HG03025 (cell line): ENCODE data around the gene FYTTD1.
A peak's percentile ranks its signal among the peaks of the same experiment; 100 is the strongest.
"Not testable (repeated sequence)": the region's sequence is repeated elsewhere in the genome, so short reads cannot be mapped to it uniquely, and the experiment has no call there.

Experiments
- ATAC-seq: cut with Tn5 transposase; IDR thresholded peaks from one replicate; pipeline ENCODE4 v1.9.1; 2021; ENCODE audit warnings: mild to moderate bottlenecking, moderate library complexity; ENCODE audit not compliant: unreplicated experiment, low FRiP score

FYTTD1 gene, protein sequence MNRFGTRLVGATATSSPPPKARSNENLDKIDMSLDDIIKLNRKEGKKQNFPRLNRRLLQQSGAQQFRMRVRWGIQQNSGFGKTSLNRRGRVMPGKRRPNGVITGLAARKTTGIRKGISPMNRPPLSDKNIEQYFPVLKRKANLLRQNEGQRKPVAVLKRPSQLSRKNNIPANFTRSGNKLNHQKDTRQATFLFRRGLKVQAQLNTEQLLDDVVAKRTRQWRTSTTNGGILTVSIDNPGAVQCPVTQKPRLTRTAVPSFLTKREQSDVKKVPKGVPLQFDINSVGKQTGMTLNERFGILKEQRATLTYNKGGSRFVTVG

DNA sequence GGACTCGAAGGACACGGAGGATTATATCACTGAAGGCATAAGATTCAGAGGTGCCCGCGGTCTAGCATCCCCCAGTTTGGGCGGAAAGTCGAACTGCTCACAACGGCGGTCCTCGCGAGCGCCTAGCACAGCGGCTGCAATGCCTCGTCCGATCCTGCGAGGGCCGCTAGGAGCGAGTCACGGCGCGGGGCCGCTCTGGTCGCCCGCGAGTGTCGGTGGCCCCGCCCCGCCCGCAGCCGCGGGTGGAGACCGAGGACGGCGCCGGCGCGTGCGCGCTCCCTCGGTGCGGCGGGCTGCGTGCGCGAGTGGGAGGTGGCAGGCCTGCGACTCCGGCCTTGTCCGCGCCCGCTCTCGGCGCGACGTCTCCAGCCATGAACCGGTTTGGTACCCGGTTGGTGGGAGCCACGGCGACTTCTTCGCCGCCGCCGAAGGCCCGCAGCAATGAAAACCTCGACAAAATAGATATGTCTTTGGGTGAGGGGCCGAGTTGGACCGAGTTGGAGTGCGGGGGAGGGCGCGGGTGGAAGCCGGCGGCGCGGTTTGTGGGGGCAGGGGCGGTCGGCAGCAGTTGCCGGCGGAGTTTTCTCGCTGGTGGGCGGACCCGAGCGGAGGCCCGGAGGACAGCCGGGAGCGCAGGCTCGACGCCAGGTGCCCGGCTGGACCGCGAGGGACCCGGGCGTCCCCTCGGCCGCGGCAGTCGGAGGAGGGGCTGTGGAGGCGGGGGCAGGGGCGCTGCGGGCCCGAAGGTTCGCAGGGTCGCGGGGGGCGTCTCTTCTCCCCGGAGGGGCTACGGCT lies at the start of gene FYTTD1:
Gene FYTTD1 (plus strand): TSS at position 283 of the 795 bp plus-strand sequence. CDS start 89 bp downstream, at position 372.
- peak; percentile 78 for ATAC-seq

DNA sequence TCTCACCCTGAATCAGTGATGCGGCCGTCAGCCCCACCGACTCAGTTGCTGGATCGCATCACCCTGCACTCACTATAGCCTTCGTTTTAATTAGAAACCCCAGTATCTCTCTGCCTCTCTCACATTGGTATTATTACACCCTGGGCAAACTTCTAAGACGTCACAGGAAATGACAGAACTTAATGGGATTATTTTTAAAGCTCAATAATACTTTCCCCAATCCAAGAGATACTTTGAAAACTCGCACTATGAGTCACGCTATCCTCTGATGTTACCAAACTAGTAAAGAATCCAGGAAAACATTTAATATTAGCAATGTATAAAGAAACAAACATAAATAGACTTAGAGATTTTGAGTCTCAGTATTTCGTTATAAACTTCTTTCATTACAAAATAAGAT lies 49.6 kb upstream of the FYTTD1 start:
- no peak for ATAC-seq

DNA sequence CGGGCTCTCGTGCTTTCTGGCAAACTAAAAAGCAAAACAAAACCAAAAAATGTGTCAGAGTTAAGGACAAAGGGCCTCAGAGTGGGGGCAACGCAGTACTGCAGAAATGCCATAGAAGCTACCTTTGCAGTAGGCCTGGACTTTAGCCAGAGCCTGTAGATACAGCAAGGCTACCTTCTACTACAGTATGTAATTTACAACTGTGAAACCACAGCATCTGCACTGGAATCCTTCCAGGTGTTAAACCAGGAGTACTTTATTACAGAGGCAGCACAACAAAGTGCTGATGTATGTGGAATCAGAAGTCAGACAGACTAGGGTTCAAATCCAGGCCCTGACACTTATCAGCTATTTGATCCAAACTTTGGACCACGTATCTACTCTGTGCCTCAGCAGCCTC lies 47.8 kb upstream of the FYTTD1 start:
- ATAC-seq: no peak

DNA sequence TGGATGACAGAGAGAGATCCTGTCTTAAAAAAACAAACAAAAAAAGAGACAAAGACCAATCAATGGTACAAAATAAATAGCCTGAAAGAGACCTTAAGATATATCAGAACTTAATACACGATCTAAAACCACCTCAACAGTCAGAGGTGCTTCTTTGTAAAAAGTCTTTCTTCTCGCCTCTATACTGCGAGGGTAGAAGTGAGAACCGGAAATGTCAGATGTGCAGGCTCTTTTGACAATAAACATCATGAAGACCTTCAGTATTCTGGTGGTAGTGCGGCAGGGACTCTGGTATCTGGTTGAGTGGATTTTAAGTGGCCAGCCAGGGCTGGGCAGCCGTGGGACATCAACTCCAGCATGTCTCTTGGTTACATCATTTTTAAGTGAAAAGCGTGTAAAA lies 43.0 kb upstream of the FYTTD1 start:
- ATAC-seq: no peak

DNA sequence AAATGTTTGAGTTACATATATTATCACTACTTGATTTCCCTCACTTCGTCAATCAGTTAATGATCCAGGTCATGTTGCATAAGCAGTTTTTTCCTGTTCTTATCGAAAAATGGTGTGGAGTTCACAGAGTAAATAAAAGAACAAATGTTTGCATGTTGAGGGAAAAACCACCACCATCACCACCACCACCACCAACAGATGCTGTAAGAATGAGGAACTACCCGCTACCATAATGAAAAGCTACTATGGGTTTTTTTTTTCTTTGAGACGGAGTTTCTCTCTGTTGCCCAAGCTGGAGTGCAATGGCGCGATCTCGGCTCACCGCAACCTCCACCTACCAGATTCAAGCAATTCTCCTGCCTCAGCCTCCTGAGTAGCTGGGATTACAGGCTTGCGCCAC lies 40.5 kb upstream of the FYTTD1 start:
- ATAC-seq: no peak

DNA sequence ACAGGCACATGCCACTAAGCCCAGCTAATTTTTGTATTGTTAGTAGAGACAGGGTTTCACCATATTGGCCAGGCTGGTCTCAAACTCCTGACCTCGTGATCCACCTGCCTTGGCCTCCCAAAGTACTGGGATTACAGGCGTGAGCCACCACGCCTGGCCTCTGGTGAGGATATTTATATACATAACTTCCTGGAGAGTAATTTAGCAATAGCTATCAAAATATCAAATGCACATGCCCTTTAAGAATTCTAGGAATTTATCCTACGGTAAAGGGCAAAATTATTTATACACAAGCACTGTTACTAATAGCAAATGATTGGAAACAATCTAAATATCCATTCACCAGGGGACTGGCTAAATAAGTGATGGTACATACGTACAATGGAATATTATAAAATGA lies 38.7 kb upstream of the FYTTD1 start:
- not testable (repeated sequence) for ATAC-seq

DNA sequence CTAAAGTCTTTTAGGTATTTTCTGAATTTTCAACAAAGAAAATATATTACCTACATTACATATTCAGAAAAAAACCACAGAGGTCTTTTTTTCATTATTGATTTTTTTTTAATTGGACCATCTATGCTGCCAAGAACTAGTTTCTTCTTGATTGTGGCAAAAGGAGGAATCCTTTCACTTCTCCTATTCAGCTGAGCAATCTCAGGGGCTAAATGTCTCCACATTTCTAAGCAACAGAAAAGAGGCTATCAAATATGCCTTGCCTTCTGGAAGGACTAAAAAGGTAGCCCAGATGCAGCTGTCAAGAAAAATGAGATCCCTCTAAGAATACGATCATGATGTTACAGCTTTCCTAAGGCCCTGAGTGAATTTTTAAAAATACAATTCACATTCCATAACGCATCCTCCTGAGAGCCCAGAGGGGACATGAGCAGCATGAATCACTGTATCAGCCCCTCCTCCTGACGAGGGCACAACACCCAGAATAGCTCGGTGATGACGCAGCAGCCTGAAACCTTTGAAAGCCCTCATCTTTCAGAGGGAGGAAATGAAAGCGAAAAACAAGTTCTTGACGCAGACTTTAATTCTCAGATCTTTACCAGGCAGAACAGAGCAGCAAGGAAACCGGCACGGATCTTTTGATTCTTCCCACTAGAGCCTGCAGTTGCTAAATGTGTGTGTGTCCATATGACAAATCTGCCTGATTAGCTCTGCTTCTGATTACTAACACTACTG lies 37.5 kb upstream of the FYTTD1 start:
- peak; percentile 83 for ATAC-seq

DNA sequence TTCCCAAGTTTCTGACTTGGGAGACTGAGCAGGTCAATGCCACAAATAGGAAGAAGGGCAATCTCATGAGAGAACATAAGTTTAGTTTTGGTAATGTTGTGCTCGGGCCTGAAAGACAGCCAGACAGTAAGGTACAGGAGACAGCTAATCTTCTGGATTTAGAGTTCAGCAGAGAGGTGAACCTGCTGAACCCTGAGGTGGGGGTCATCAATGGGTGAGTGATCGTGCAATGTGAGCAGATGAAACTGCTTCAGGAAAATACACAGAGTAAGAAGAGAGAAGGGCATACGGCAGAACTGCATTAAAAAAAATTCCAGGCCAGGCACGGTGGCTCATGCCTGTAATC lies 36.2 kb upstream of the FYTTD1 start:
- ATAC-seq: no peak

DNA sequence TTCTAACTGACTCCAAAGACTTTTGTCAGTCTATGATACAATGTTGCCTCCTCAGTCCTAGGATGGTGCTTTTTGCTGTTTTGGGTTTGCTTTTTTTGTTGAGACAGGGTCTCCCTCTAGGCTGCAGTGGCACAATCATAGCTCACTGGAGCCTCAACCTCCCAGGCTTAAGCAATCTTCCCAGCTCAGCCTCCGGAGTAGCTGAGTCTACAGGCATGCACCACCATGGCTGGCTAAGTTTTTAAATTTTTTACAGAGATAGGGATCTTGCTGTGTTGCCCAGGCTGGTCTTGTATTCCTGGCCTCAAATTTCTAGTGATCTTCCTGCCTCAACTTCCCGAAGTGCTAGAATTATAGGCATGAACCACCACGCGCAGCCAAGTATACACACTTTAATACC lies 35.4 kb upstream of the FYTTD1 start:
- no peak for ATAC-seq

DNA sequence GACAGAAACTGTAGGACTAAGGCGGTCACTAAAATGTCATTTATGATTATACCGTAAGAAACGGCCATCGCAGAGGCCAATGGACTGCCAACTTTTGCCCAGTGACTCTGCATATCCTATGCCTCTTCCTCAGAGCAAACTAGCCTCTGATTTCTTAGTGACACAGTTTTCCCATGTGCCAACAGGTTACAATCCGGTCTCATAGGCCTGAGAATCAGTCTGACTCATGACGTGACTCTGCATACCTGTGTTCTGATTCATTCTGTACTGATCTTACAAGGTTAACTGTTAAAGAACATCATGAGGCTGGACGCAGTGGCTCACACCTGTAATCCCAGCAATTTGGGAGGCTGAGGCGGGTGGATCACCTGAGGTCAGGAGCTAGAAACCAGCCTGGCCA lies 30.8 kb upstream of the FYTTD1 start:
- no peak for ATAC-seq

DNA sequence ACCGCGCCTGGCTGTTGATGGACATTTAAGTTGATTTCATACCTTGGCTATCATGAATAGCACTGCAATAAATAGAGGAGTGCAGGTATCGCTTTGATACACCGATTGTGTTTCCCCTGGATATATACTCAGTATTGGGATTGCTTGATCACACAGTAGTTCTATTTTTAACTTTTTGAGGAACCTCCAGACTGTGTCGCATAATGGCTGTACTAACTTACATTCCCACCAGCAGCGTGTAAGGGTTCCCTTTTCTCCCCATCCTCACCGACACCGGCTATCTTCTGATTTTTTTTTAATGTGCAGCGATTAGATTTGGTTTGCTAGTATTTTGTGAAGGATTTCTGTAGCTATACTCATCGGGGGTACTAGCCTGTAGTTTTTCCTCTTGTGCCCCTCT lies 29.0 kb upstream of the FYTTD1 start:
- ATAC-seq: no peak

DNA sequence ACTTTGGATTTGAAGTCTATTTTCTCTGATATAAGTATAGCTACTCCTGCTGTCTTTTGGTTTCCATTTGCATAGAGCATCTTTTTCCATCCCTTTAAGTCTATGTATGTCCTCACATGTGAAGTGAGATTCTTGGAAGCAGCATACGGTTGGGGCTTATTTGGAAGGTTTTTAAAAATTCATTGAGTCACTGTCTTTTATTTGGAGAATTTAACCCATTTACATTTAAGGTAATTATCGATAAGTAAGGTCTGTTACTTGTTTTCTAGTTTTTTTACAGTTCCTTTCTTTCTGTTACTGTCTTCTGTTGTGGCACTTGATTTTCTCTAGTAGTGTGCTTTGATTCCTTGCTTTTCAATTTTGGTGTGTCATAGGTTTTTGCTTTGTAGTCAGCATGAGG lies 26.9 kb upstream of the FYTTD1 start:
- no peak for ATAC-seq

DNA sequence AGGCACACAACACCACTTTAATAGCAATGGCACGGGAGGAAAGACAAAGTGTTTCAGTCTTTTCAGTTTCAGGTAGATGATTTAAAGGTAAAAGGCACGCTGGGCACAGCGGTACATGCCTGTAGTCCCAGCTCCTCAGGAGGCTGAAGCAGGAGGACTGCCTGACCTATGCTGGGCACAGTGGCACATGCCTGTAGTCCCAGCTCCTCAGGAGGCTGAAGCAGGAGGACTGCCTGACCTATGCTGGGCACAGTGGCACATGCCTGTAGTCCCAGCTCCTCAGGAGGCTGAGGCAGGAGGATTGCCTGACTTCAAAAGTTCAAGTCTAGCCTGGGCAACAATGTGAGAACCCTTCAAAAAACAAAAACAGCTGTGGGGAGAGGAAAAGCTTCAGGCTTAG lies 21.8 kb upstream of the FYTTD1 start:
- not testable (repeated sequence) for ATAC-seq

DNA sequence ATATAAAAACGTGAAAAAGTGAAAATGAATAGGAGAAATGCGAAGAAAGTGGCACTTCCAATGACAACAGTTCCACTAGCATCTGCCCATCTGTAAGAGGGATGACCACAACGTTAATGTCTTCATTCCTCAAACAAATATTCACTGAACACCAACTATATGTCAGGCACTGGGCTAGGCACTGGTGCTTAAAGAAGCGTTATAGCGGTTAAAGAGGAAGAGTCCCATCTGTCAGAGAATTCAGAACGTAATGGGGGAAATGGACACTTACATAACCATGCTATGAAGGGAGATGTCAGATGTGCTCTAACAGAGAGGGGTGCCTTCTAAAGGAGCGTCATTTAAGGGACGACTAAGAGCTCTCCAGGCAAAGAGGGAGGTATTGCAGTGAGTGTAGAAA lies 21.2 kb upstream of the FYTTD1 start:
- no peak for ATAC-seq

DNA sequence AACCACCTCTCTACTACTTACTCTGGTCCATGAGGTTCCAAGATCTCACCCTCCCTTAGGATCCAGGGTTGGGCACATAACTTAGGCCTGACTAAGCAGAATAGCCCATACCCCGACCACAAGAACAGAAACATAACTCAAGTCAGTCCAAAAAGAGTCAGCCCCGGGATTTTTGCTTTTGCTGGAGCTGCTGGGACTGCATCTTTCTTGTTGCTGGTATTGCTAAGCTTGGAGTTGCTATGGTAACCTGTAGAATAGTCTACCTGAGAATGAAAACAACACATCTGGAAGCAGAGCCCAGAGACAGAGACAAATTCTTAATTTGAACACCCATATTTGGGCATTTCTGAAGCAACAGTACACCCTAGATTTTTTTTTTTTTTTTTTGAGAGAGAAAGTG lies 19.5 kb upstream of the FYTTD1 start:
- ATAC-seq: no peak

DNA sequence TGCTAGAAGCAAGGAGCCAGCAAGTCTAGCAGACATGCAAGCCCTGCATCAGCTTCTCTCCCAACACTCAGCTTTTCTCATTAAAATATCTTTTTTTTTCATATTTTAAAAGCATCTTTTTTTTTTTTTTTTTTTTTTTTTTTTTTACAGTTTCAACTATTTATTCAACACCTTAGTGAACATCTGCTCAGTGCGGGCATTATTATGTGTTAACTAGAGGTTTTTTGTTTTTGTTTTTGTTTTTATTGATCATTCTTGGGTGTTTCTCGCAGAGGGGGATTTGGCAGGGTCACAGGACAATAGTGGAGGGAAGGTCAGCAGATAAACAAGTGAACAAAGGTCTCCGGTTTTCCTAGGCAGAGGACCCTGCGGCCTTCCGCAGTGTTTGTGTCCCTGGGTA lies 18.9 kb upstream of the FYTTD1 start:
- ATAC-seq: not testable (repeated sequence)

DNA sequence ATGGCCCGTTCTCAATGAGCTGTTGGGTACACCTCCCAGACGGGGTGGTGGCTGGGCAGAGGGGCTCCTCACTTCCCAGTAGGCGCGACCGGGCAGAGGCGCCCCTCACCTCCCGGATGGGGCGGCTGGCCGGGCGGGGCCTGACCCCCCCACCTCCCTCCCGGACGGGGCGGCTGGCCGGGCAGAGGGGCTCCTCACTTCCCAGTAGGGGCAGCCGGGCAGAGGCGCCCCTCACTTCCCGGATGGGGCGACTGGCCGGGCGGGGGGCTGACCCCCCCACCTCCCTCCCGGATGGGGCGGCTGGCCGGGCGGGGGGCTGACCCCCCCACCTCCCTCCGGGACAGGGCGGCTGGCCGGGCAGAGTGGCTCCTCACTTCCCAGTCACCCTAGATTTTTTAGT lies 18.2 kb upstream of the FYTTD1 start:
- ATAC-seq: not testable (repeated sequence)

DNA sequence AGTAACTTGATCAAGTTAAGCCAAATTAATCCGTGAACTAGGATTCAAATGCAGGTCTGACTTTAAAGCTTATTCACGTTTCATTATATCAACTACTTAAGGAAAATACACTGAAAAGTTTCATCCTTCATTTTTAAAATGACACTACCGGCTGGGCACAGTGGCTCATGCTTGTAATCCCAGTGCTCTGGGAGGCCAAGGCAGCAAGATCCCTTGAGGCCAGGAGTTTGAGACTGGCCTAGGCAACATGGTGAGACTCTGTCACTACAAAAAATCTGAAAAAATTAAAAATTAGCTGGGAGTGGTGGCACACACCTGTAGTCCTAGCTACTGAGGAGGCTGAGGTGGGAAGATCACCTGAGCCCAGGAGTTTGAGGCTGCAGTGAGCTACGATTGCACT lies 16.6 kb upstream of the FYTTD1 start:
- ATAC-seq: no peak

DNA sequence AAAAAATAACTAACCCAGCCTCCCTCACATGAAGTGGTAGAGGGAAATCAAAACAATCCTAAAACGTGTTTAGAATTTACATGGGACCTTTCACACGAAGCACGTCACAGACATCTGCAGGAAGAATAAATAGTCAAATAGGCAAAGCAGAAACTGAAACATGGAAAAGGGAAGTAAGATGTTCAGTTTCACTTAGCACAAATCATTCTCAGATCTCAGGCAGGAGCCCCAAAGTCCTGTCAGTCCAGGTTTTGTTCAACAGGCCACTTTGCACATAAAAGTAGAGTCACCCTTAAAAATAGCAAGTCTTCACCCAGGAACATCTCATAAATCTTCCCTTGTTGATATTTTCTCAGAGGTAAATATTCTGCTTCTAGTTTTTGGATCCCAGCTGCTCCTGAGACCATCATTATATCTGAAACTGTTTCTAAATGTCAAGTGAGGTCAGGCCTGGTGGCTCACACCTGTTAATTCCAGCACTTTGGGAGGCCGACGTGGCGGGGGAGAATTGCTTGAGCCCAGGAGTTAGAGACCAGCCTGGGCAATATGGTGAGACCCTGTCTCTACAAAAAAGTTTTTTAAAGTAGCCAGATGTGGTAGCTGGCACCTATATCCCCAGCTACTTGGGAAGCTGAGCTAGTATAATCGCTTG lies 14.9 kb upstream of the FYTTD1 start:
- peak; percentile 41 for ATAC-seq

DNA sequence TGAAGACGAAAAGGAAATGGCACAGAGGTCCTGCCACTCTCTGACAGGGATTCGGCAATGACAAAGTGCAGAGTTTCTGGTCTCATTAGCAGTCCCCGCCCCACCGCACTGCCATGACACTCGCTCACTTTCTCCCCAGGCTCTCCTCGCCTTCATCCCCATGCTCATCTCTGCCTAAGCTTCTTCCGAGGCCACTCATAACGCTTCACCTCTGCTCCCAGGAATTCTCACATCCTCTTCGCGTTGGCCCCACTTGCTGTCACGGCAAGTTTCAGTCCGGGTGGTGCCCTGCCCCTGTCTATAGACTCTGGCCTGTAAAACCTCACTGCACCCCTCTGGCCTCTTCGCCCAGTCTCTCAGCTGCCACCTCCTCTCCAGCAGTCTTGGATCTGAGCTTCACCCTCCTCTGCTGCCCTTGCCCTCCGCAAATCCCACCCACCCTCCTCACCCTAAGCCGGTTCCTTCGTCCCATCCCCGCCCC lies 13.6 kb upstream of the FYTTD1 start:
- no peak for ATAC-seq
